SK-N-SH (cell line): ENCODE data around the gene LMO2.
"Not testable (repeated sequence)": the region's sequence is repeated elsewhere in the genome, so short reads cannot be mapped to it uniquely, and the experiment has no call there.

Experiments
- EP300 ChIP-seq, 2 experiments: IDR thresholded peaks; 2 replicates each; pipeline versions ENCODE4 v1.4.0 to v1.6.1; 2012; ENCODE audit warnings: borderline replicate concordance in 1 of 2, low read depth in 1 of 2, low read length in 1 of 2
- GABPA ChIP-seq: IDR thresholded peaks from 2 replicates; pipeline ENCODE4 v1.4.0; 2012; ENCODE audit warnings: low read depth, mild to moderate bottlenecking
- POLR2AphosphoS5 ChIP-seq: IDR thresholded peaks from 2 replicates; pipeline ENCODE4 v1.6.1; 2012; ENCODE audit warnings: low read depth, low read length
- RCOR1 ChIP-seq: fragments of 150-350 bp; IDR thresholded peaks from 2 replicates; pipeline ENCODE4 v1.6.1; 2017; ENCODE audit warnings: antibody characterized with exemption, low read length

- not testable (repeated sequence) for TF ChIP-seq GABPA; RCOR1; POLR2AphosphoS5; EP300 (IDR thresholded peaks at IDR 0.05; ENCODE audit: borderline replicate concordance in 1 of 2, low read depth in 1 of 2, low read length in 1 of 2)
Measured at GRCh38 chr11:33838234-33838633, 53.6 kb downstream of the LMO2 start.
